ENCODE data around the gene SMR3A.

The SMR3A gene

DNA sequence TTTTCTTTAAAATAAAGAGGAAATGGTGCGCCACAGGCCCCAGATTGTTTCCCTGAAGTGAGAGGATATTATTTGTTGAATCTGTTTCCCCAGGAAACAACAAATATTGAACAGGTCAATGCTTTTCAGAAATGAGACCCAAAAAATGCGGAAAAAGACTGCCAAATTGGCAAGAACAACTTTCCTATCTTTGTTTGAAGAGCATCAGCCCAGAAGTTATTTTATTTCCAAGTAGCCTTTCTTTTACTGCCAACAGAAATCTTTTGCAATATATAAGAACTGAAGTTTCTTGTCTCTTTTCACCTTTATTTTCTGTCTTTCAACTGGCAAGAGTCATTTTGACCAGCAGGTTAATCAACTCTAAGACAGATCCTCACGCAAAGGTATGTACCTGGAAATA is at the start of gene SMR3A:
Gene SMR3A, plus strand, starts transcription at position 301 of the 400 bp plus-strand sequence. CDS start 1,356 bp downstream, outside the sequence.
- no peak for DNase-seq (ENCODE audit: low spot score)

DNA sequence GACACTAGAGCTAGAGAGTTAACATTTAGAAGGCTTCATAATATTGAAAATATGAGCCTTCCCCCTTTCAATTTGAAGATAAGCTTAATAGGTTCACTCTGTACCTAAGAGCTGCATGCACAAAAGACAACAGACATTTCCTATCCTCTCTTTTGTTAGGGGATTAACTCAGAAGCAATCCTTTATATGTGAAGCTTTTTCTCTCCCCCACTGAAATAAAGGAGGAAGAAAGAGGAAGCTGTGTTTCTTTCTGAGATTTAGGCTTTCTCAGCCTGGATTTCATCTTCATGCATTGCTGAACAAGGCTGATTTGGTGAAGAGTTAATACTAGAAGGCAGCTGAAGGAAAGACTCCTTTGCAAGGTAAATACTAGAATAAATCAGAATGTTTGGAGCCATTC is 46.8 kb upstream of the SMR3A start:
- no peak for DNase-seq (ENCODE audit: low spot score)

DNA sequence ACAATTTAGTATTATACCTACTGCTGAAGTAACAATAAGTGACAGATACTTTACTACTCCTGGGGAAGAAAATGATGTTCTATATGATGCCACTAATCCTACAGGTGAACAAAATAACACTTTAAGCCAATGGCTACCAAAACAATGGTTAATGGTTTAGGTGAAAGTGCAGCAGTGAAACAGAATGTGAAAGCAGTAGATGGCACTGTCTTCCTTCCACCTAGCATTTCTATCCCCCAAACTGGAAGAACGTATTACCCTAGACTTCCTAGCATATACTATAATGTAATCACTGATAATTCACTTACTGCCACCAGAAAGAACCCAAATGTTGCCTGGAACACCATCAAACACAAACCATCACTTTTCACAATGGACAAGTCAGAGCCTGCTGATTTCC is 44.6 kb upstream of the SMR3A start:
- DNase-seq (ENCODE audit: low spot score) = no peak

DNA sequence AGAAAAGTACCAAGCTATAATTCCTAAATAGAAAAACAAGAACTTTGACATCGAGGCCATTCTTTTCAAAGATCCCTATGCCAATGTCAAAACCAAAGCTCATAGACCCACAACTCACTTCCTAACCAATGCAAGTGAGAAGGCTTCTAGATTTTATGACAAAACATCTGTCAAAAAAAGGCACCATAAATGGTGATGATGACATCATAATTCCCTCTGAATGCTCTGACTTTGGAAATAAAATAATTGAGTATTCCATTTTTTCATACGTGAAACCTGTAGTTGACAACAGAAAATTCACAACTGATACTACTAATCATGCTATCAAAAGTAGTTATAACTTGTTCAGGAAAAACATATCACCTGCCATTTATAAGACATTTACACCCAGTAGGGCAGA is 34.5 kb upstream of the SMR3A start:
- DNase-seq (ENCODE audit: low spot score) = no peak

DNA sequence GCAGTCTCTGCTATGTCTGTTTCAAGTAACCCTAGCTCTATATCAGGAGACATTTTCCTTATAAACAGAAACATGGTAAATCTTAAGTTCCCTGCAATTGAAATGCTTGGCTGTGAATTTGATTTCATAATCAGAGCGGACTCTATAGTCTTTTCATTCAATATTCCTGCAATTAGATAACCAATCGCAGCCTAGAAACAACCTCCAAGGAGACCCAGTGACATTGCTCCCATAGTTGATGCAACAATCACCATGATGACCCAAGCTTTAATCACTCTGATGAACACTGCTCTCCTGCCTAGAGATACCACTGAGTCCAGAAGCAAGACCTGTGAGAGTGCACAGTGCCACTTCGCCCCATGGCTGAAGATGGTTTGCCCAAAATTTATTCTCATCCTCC is 25.9 kb upstream of the SMR3A start, which contains the start of gene CABS1:
Gene CABS1, plus strand, starts transcription at position 301 of the 400 bp plus-strand sequence. Its CDS starts 59 bp downstream, at position 360.
- DNase-seq (ENCODE audit: low spot score) = no peak

DNA sequence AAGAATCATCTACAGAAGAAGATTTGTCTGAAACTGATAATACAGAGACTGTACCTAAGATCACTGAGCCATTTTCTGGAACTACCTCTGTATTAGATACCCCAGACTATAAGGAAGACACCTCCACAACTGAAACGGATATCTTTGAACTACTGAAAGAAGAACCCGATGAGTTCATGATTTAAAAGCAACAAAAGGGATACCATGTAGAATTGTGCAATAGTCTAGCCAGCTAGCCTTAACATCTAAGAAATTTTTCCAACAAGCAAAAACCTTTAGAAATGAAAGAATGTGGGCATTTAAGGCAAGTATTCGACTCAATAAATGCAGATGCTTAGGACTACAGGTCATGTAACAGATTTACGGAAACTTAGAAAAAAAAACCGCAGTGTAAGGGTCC is 24.5 kb upstream of the SMR3A start:
- DNase-seq (ENCODE audit: low spot score) = no peak

DNA sequence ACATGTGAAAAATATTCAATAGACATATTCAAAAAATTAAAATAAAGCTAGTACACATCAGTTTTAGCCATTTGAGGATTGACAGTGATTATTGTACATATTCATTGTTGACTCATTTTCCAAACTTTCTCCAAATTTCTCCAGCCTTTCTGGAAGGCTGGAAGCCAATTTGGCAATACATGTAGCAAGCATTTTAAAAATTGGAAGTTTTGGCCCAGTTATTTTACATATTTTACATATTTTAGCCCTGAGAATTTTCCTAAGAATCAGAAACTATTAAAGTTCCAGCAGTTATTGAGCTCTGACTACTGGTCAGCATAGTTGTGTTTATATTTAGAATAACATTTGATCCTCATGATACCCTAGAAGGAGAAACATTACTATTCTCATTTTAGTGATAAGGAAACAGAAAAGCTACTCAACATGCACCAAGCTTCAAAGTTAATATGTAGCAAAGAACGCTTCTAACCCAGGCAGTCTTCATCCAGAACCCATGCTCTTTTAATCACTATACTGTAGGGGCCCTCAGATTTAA is 22.6 kb upstream of the SMR3A start:
- no peak for DNase-seq (ENCODE audit: low spot score)

DNA sequence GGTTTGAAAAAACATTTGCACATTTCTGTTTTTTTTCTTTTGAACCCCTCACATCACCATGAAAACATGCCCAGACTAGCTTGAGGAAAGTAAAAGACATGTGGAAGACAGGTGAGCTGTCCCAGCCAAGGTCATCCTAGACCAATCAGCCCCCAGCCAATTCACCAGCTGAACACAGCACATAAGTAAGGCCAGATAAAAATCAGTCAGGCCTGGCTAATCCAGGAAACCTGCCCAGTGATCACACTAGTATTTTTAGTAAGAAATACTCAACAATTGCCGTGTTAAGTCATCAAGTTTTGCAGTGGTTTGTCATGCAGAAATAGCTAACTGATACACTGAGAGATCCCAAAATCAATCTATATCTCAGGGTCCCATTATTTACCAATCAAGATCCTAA is 4.4 kb upstream of the SMR3A start:
- no peak for DNase-seq (ENCODE audit: low spot score)

DNA sequence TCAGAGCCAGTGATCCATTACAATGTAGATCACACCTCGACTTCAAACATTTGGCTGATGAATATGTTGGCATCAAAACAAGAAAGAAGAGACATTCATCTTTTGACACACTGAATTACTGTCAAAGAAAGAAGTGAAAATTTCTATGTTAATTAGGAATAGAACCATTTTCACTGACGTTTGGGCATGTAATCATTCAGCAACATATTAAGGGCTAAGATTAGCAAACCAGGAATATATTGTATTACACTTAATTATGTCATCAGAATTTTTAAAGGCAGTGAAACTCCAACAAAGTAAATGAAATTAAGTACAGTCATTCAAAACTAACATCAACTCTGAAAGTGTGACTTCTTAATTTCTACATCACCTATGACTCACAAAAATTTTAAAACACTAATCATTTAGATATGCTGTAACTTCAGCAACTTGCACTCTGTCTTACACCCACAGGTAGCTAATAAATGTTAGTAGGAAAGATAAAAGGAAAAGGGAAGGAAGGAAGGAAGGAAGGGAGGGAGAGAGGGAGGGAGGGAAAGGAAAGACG is 1.4 kb upstream of the SMR3A start:
- DNase-seq (ENCODE audit: low spot score) = no peak

DNA sequence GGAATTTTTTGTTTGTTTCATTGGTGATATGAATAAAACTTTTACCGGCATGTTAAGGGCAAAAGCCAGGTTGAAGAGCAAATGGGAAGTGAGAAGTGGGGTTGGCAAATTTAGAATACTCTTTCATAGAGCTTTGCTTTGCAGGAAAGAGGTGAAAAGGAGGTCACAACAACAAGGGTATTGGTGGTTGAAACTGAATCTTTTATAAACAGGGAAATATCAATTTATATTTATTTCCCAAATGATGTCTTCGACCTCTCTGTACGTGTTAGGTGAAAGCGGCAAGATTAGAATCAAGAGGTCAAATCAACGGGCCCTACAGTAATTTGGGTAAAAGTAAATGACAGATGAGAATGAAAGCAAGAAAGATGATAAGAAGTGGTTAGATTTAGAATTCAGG is 3.4 kb downstream of the SMR3A start:
- DNase-seq (ENCODE audit: low spot score) = no peak

DNA sequence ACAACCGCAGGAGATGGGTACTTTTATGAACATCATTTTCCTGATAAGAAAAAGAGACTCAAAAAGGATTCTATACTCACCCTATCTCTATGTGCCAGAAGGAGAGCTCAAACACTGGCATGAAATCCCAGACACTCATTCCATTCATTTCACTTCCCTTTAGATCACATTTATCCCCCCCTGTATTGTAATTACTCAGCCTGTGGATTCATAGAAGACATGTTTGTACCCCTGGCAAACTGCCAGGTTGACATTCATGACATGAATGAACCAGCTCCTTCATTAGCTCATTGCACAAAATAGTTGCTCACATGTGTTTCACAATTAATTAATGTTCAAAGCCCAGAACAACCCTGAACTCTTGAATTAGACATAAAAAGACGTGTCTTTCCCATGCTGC is 4.9 kb downstream of the SMR3A start:
- DNase-seq (ENCODE audit: low spot score) = no peak

DNA sequence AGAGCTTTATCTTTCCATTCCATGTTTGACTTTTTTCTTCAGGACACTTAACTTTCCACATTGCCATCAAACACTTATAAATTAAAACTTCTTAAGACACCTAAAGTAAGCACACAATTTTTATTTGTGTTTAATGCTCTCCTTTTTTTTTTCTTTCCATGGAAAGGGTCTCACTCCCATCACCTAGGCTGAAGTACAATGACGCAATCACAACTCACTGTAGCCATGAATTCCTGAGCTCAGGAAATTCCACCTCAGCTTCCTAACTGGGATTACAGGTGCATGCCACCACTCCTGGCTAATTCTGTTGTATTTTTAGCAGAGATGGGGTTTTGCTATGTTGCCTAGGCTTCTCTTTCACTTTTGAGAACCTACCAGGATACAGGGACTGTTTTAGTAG is 7.3 kb downstream of the SMR3A start:
- no peak for DNase-seq (ENCODE audit: low spot score)

DNA sequence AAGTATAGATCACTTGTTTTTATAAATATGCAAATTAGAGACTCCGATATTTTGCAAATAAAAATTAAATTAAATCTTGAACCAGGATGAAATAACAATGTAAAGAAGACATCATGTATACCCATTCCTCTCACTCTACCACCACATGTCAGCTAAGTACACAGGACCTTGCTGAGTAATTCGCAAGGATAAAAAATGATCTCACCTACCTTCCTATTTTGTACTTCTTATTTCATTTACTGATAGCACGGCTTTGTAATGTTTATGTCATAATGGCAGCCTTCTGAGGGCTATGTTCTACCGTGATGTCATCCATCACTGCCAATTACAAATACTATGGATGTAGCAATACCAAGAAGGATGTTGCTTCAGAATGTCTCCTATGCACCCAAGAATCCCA is 11.4 kb downstream of the SMR3A start:
- no peak for DNase-seq (ENCODE audit: low spot score)

DNA sequence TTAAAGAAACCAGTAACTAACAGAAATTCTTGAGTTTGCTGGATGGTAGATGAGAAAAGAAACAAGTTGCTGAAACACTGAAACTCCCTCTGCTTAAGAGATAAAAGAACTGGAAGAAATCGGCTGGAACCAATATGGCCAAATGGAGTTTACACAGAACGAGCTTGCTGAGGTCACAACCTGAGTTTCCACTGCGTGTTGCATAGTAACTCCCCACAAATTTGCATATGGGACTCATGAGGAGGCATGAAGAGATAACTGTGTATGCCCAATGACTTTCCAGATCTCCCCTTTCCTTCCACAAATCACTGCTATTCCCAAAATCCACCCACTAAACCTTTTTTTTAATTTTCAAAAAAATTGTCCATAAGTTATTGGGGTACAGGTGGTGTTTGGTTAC is 12.2 kb downstream of the SMR3A start:
- no peak for DNase-seq (ENCODE audit: low spot score)

DNA sequence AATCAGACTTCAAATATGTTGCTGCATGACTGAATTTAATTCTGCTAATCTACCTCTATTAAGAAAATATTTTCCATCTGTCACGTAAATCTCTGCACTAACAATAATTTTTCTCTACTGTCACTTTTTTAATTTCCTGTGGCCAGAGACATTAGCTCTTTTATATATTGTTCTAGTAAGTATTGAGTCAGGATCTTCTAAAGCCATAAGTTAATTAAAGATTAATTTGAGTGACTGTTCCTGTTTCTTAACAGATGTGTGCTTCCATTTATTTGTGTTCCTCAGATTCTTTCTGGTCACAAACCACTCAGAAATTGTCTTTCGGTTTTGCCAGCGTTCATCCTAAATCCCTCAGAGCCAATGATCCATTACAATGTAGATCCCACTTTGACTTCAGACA is 20.0 kb downstream of the SMR3A start:
- no peak for DNase-seq (ENCODE audit: low spot score)

DNA sequence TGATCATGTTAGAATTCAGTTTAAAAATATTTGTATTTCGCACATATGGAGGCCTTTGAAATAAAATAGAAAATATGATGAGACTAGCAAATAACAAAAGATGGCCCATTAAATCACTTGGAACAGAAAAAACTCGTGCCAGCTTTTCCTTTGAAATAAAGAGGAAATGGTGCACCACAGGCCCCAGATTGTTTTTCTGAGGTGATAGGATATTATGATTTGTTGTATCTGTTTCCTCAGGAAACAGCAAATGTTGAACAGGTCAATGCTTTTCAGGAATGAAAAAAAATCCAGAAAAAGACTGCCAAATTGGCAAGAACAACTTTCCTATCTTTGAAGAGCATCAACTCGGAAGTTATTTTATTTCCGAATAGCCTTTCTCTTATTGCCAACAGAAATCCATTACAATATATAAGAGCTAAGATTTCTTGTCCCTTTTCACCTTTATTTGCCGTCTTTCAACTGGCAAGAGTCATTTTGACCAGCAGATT is 22.2 kb downstream of the SMR3A start, which contains the start of gene SMR3B:
Gene SMR3B, plus strand, starts transcription at position 441 of the 491 bp plus-strand sequence. CDS start 1,380 bp downstream, outside the sequence.
- DNase-seq (ENCODE audit: low spot score) = no peak

DNA sequence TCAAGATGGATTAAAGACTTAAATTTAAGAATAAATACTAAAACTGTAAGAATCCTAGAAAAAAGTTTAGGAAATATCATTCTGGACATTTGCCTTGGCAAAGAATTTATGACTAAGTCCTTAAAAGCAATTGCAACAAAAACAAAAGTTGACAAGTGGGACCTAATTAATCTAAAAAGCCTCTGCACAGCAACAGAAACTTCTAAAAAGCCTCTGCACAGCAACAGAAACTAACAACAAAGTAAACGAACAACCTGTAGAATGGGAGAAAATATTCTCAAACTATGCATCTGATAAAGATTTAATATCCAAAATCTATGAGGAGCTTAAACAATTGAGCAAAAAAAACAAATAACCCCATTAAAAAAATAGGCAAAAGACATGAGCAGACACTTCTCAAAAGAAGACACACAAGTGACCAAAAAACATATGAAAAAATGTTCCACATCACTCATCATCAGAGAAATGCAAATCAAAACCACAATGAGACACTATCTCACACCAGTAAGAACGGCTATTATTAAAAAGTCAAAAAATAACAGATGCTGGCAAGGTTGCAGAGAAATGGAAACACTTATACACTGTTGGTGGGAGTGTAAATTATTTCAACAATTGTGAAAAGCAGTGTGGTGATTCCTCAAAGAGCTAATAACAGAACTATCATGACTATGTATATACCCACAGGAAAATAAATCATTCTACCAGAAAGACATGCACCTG is 31.7 kb downstream of the SMR3A start:
- no peak for DNase-seq (ENCODE audit: low spot score)

DNA sequence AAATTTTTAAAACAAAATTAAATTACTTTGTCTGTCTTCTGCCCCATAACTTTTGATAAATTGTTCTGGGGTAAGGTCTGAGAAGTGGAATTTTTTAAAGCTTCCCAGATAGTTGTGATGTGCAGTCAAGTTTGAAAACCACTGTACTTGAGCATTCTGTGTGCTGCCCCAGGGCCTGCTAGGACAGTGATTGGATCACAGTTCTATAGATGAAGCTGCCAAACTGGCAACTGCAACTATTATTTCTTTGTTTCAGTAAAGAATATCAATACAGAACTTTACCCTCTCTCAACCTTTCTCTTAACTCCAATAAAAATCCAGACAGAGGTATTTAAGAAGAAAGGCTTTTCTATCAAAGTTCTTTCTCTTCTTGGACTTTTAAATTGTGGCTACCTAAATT is 37.0 kb downstream of the SMR3A start, which contains the start of gene OPRPN:
Gene OPRPN, plus strand, starts transcription at position 361 of the 400 bp plus-strand sequence. CDS start 1,346 bp downstream, outside the sequence.
- no peak for DNase-seq (ENCODE audit: low spot score)

DNA sequence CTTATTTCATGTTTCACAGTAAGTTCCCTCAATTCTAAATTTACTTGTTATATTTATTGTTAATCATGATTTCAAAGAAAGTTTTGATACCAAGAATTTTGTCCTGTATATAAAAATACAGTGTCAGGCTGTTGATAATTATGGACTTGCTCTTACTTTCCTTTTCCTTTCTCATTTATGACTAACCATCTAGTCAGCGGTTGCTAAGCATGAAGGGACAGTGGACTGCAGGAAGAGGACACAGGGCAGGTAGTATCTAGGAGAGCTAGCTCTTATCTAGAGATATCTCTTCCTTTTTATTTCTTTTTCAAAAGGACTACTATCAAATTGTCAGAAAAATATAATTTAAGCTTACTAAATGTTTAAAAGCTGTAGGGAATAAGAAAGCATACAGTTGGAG is 38.8 kb downstream of the SMR3A start:
- no peak for DNase-seq (ENCODE audit: low spot score)

DNA sequence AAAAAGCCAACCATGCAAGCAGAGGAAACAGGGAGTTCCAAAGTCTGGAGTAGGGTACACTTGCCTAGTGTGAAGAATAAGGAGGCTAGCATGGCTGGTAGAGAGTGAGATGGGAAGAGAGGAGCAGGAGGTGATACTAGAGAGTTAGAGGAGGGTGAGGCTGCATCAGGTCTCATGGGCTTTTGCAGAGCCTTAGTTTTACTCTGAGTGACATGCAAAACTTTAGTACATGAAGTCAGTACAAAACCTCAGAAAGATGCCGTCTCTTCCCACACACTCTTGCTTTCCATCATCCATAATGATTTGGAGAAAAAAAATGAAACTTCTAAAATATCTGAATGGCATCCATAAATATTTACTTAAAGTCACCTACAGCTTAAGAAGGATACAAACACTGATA is 42.2 kb downstream of the SMR3A start:
- DNase-seq (ENCODE audit: low spot score) = no peak

DNA sequence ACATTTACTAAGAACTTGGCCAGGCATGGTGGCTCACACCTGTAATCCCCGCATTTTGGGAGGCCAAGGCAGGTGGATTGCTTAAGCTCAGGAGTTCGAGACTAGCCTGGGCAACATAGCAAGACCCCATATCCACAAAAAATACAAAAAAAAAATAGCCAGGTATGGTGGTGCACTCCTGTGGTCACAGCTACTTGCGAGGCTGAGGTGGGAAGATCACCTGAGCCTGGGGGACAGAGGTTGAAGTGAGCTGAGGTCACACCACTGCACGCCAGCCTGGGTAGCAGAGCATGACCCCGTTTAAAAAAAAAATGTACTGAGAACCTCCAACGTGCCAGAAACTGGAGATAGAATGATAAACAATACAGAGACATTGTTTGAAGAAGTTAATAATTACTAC is 45.2 kb downstream of the SMR3A start:
- no peak for DNase-seq (ENCODE audit: low spot score)
